ENCODE measurements around the gene TEX12.

Gene TEX12

DNA sequence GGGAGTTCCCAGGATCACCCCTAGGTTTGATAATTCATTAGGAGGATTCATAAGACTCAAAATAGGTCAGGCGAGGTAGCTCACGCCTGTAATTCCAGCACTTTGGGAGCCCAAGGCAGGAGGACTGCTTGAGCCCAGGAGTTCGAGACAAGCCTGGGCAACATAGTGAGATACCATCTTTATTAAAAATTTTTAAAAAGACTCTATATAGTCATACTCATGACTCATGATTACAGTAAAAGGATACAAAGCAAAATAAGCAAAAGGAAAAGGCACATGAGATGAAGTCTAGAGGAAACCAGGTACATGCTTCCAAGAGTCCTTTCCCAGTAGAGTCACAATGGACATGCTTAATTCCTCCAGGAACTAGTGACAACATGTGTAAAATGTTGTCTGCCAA, 45.1 kb downstream of the TEX12 start:
- no peak for DNase-seq (ENCODE audit: low read depth)

DNA sequence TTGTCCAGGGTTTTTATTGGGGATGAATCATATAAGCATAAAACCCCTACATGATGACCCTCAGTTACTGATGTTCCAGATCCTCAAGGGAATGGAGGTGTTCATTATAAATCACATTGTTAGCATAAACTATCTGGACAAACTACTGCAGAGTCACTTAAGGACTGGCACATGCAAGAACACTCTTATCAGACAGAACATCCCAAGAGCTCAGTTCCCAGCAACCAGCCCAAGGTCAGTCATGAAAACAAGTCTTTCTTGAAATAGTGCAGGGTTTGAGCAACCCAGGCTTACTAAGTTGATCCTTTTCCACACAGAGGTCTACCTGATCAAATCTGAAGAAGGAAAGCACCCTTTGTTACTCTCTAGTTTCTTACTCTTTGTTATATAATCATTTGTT, 45.5 kb downstream of the TEX12 start:
- no peak for DNase-seq (ENCODE audit: low read depth)

DNA sequence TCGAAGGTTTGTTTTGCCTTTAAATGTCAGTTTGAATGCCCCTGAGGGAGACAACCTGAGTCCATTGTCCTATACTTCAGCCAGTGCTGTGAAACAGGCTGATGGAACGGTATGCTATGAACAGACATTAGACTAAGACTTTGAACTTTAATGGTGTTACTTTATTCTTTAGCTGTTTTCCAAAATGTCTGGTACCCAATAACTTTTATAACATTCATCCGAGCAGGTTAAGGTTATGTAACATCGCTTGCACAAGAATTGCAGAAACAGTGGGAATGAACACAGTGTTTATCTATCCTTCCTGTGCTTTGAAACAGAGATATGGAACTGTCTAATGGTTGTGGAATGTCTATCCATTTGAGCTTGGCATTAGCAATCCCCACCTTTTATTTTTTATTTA, 46.6 kb downstream of the TEX12 start:
- no peak for DNase-seq (ENCODE audit: low read depth)

DNA sequence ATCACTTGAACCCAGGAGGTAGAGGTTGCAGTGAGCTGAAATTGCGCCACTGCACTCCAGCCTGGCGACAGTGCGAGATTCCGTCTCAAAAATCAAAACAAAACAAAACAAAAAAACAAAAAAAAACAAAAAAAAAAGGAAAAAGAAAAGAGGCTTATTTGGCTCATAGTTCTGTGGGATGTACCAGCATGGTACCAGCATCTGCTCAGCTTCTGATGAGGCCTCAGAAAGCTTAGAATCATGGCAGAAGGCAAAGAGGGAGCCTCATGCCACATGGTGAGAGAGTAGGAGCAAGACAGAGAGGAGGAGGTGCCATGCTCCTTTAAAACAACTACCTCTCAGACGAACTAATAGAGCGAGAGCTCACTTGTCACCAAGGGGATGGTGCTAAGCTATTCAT, 48.4 kb downstream of the TEX12 start:
- DNase-seq (ENCODE audit: low read depth), result no peak

DNA sequence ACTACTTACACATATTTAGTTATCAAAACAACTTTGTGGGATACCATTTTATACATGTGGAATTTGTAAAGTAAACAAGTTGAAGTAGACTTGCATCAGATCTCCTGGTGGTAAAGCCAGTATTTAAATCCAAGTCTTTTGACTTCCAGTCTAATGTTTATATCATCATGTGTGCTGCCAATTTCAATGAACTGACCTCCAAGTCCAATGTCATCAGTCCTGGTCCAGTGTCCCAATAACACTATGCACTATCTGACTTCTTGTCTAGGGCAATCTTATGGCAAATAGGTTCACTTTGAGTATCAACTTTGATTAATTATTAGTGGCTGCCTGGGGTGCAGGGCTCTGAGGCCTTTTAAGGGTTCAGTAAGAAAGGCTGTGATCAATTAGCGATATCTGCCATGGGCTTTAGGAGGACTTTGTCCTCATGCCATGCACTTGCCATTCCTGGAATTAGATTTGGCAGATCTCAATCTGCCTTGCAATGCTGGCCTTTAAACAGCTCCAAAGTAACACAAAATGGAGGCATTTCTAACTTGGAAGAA, 49.5 kb downstream of the TEX12 start:
- peak; percentile 71 for DNase-seq (ENCODE audit: low read depth)

DNA sequence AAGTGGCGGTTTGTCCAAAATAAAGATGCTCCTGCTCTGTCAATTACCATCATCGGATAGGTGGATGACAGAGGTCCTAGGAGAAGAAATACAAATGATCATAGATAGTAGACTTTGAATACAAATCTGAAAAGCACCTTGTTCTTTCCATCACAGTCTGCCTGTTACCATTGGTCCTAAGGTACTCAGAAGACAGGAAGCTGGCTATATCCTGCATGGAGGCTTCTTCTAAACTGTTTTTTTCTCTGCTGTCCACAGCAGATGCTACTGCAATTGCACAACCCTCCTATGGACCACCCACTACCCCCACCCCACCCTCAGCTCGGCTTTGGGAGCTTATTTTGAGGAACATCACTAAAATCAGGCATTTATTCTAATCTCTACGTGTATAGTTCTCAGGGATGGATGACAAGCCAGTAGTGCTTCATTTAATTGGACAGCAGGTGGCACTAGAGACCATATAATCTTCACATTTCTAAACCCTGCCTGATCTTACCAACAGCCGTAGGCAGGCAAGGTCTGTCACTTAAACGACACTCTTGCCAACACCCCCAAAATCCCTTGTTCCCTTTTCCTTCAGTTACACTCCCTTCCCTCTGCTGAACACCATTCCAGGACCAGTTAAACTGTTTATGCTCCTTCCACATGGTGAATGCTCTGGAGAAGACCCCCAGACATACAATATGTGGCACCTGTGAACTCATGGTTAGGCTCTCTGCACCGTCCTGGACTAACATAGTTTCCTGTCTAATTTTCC, 52.5 kb downstream of the TEX12 start:
- DNase-seq (ENCODE audit: low read depth), result peak; percentile 81

DNA sequence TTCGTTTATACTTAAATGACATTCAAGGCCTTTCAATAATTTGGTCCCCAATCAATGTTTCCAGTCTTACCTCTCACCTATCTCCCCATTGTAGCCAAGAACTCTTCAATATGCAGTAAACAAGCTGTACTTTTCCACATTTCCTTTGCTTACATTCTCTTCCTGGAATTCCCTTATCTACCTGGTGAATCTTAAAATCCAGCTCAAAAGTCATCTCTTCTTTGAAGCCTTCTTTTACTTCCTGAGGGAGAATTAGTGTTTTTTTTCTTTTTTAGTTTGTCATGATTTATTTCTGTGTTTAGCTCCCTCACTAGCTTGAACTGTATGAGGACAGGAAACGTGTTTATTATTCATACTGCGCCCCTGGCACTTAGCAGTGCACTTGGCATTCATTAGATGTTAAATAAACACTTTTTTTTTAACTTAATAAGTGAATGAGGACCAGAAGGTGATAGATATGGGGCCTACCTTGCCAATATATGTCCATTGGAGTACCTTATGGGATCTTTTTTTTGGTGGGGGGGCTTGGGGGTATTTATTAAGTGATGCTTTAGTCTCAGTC, 54.2 kb downstream of the TEX12 start:
- DNase-seq (ENCODE audit: low read depth), result peak; percentile 48

Measured in EH (cell line).